Trophoblast cell (in vitro differentiated cells and primary cell): Measurements from ENCODE around the gene TMCO5A. TPM values are rescaled to one million over a fixed set of nuclear protein-coding genes. Genes with fewer than 3 reads are reported as not detected.

Experiments
- DNase-seq, 2 donors: peaks; one replicate each; pipeline ENCODE4 v3.0.0-alpha.2; 2016
- H2AFZ ChIP-seq: 2 replicates; pipeline ENCODE4 v1.6.1; 2013; ENCODE audit warnings: low read length, moderate library complexity, mild to moderate bottlenecking; ENCODE audit not compliant: insufficient read depth, poor library complexity
- H2AK5ac ChIP-seq: 2 replicates; pipeline ENCODE4 v1.6.1; 2013; ENCODE audit warnings: mild to moderate bottlenecking, low read length
- H2BK120ac ChIP-seq: 2 replicates; pipeline ENCODE4 v1.6.1; 2013; ENCODE audit warnings: low read length, mild to moderate bottlenecking, moderate library complexity; ENCODE audit not compliant: insufficient read depth, poor library complexity
- H2BK12ac ChIP-seq: 2 replicates; pipeline ENCODE4 v1.6.1; 2013; ENCODE audit warnings: mild to moderate bottlenecking, low read length, moderate library complexity
- H2BK5ac ChIP-seq: 2 replicates; pipeline ENCODE4 v1.6.1; 2013; ENCODE audit warnings: low read length, low read depth, moderate library complexity, mild to moderate bottlenecking; ENCODE audit not compliant: poor library complexity
- H3K14ac ChIP-seq: 2 replicates; pipeline ENCODE4 v1.6.1; 2013; ENCODE audit warnings: mild to moderate bottlenecking, low read length
- H3K18ac ChIP-seq: 2 replicates; pipeline ENCODE4 v1.6.1; 2013; ENCODE audit warnings: mild to moderate bottlenecking, low read length
- H3K23ac ChIP-seq: 2 replicates; pipeline ENCODE4 v1.6.1; 2013; ENCODE audit warnings: low read length
- H3K27ac ChIP-seq: 2 replicates; pipeline ENCODE4 v1.5.1; 2013; ENCODE audit warnings: low read depth, mild to moderate bottlenecking, inconsistent platforms, low read length, moderate library complexity
- H3K27me3 ChIP-seq: 2 replicates; pipeline ENCODE4 v1.6.1; 2013; ENCODE audit warnings: inconsistent platforms, mild to moderate bottlenecking, low read length, moderate library complexity; ENCODE audit not compliant: insufficient read depth
- H3K36me3 ChIP-seq, 2 experiments: 1 replicate in 1 of 2; 2 replicates in 1 of 2; pipeline ENCODE4 v1.6.1; 2013; ENCODE audit warnings: low read length in 2 of 2, mild to moderate bottlenecking in 2 of 2, moderate library complexity in 1 of 2; ENCODE audit not compliant: insufficient read depth in 2 of 2, control insufficient read depth in 1 of 2
- H3K4ac ChIP-seq: 2 replicates; pipeline ENCODE4 v1.6.1; 2013; ENCODE audit warnings: low read depth, mild to moderate bottlenecking, low read length, moderate library complexity
- H3K4me1 ChIP-seq, 2 experiments: 1 replicate in 1 of 2; 2 replicates in 1 of 2; pipeline ENCODE4 v1.6.1; 2013; ENCODE audit warnings: low read length in 2 of 2, mild to moderate bottlenecking in 2 of 2, moderate library complexity in 1 of 2; ENCODE audit not compliant: insufficient read depth in 2 of 2, control insufficient read depth in 1 of 2
- H3K4me2 ChIP-seq: 2 replicates; pipeline ENCODE4 v1.6.1; 2013; ENCODE audit warnings: inconsistent platforms, mild to moderate bottlenecking, low read length, moderate library complexity
- H3K4me3 ChIP-seq: 2 replicates; pipeline ENCODE4 v1.5.1; 2013; ENCODE audit warnings: mild to moderate bottlenecking, low read depth, low read length, inconsistent platforms
- H3K79me1 ChIP-seq: one replicate; pipeline ENCODE4 v1.6.1; 2013; ENCODE audit warnings: low read length
- H3K79me2 ChIP-seq: 2 replicates; pipeline ENCODE4 v1.6.1; 2013; ENCODE audit warnings: low read length, mild to moderate bottlenecking; ENCODE audit not compliant: control insufficient read depth, insufficient read depth, poor library complexity
- H3K9ac ChIP-seq: 2 replicates; pipeline ENCODE4 v1.6.1; 2013; ENCODE audit warnings: mild to moderate bottlenecking, low read length
- H3K9me3 ChIP-seq: 2 replicates; pipeline ENCODE4 v1.6.1; 2013; ENCODE audit warnings: low read depth, mild to moderate bottlenecking, control low read depth, inconsistent platforms, low read length; ENCODE audit not compliant: insufficient read depth
- H4K12ac ChIP-seq: 2 replicates; pipeline ENCODE4 v1.6.1; 2013; ENCODE audit warnings: low read depth, mild to moderate bottlenecking, low read length, moderate library complexity
- H4K8ac ChIP-seq: 2 replicates; pipeline ENCODE4 v1.6.1; 2013; ENCODE audit warnings: low read depth, mild to moderate bottlenecking, low read length, moderate library complexity
- H4K91ac ChIP-seq: one replicate; pipeline ENCODE4 v1.6.1; 2013; ENCODE audit warnings: low read depth, mild to moderate bottlenecking, low read length, moderate library complexity
- WGBS: extraction: QIAGEN DNeasy Blood & Tissue Kit; methylation state at CpG from one replicate; pipeline ENCODE4 v1.1.7; 2013; ENCODE audit warnings: missing lambda C conversion rate; ENCODE audit not compliant: insufficient read length, insufficient coverage; ENCODE audit errors: extremely low coverage; 5-methylcytosine and 5-hydroxymethylcytosine counted together
- polyA plus RNA-seq: library from polyadenylated mRNA; stranded (reverse); fragments of 200-250 nt; gene quantifications from 2 replicates; pipeline ENCODE4 v1.2.3, GENCODE V29; 2013

TMCO5A gene
- polyA plus RNA-seq, result not detected in 2 replicates

GRCh38 chr15:37934340-37934739 is at the start of gene TMCO5A:
Gene TMCO5A (plus strand): TSS chr15:37934640. CDS start chr15:37936324, 1,684 bp downstream.
- no CpG with 5 or more reads among the region's 1 CpG for WGBS
- Histone ChIP-seq H3K4ac (no peak within 1 kb of the TSS), H2BK120ac (no peak within 1 kb of the TSS), H4K12ac (no peak within 1 kb of the TSS), H3K27me3 (no peaks in the 10 kb centered on the region), H3K4me2 (no peak within 1 kb of the TSS), H3K18ac (no peak within 1 kb of the TSS), H2BK12ac (no peak within 1 kb of the TSS), H3K9me3 (no peaks in the 10 kb centered on the region), H3K79me2 (no peaks in the 10 kb centered on the region), H3K14ac (no peak within 1 kb of the TSS), H3K23ac (no peak within 1 kb of the TSS), H3K79me1 (no peaks in the 10 kb centered on the region), H4K91ac (no peak within 1 kb of the TSS), H3K27ac (no peak within 1 kb of the TSS), H3K4me1 (no peaks in the 10 kb centered on the region), H3K9ac (no peak within 1 kb of the TSS), H4K8ac (no peak within 1 kb of the TSS), H2AFZ (no peak within 1 kb of the TSS), H3K4me3 (no peak within 1 kb of the TSS), H2AK5ac (no peak within 1 kb of the TSS), H2BK5ac (no peak within 1 kb of the TSS), H3K36me3 (no peaks in the 10 kb centered on the region)
- no peak for DNase-seq

- Histone ChIP-seq H3K4ac (no peak overlapping the region), H3K18ac (no peak overlapping the region), H3K36me3 (no peaks in the 10 kb centered on the region), H2BK12ac (no peak overlapping the region), H3K79me1 (no peaks in the 10 kb centered on the region), H2AFZ (no peak overlapping the region), H3K27me3 (no peaks in the 10 kb centered on the region), H3K27ac (no peak overlapping the region), H2BK120ac (no peak overlapping the region), H3K14ac (no peak overlapping the region), H3K9ac (no peak overlapping the region), H3K4me3 (no peak overlapping the region), H4K8ac (no peak overlapping the region), H3K4me2 (no peak overlapping the region), H3K23ac (no peak overlapping the region), H4K91ac (no peak overlapping the region), H4K12ac (no peak overlapping the region), H3K9me3 (no peaks in the 10 kb centered on the region), H3K79me2 (no peaks in the 10 kb centered on the region), H3K4me1 (no peaks in the 10 kb centered on the region), H2AK5ac (no peak overlapping the region), H2BK5ac (no peak overlapping the region)
- DNase-seq, result no peak
Measured at GRCh38 chr15:37885651-37886050, 48.8 kb upstream of the TMCO5A start.

- no CpG with 5 or more reads among the region's 4 CpGs for WGBS
- Histone ChIP-seq H3K4me3 (no peak overlapping the region), H3K79me1 (no peaks in the 10 kb centered on the region), H3K4me2 (no peak overlapping the region), H2AFZ (no peak overlapping the region), H3K18ac (no peak overlapping the region), H3K9me3 (no peaks in the 10 kb centered on the region), H3K79me2 (no peaks in the 10 kb centered on the region), H3K14ac (no peak overlapping the region), H4K91ac (no peak overlapping the region), H2AK5ac (no peak overlapping the region), H4K12ac (no peak overlapping the region), H3K36me3 (no peaks in the 10 kb centered on the region), H3K27me3 (no peaks in the 10 kb centered on the region), H3K9ac (no peak overlapping the region), H3K4me1 (no peaks in the 10 kb centered on the region), H2BK12ac (no peak overlapping the region), H3K23ac (no peak overlapping the region), H2BK5ac (no peak overlapping the region), H2BK120ac (no peak overlapping the region), H4K8ac (no peak overlapping the region), H3K27ac (no peak overlapping the region), H3K4ac (no peak overlapping the region)
- DNase-seq, result no peak
Measured at GRCh38 chr15:37888356-37888755, 46.1 kb upstream of the TMCO5A start.

GRCh38 chr15:37891766-37892368 is 42.6 kb upstream of the TMCO5A start:
- no peaks in the 10 kb centered on the region for H3K27me3 ChIP-seq
- H3K36me3 ChIP-seq, result no peaks in the 10 kb centered on the region
- no peaks in the 10 kb centered on the region for H3K79me2 ChIP-seq
- DNase-seq, result peak; percentile 3 to 69
- no peaks in the 10 kb centered on the region for H3K79me1 ChIP-seq
- no peak overlapping the region for H3K4me3 ChIP-seq
- no peak overlapping the region for H3K9ac ChIP-seq
- H3K23ac ChIP-seq, result no peak overlapping the region
- H3K14ac ChIP-seq, result no peak overlapping the region
- H2AK5ac ChIP-seq, result no peak overlapping the region
- H2BK5ac ChIP-seq, result no peak overlapping the region
- no peaks in the 10 kb centered on the region for H3K4me1 ChIP-seq
- no peak overlapping the region for H2AFZ ChIP-seq
- no peak overlapping the region for H2BK120ac ChIP-seq
- no peak overlapping the region for H4K91ac ChIP-seq
- no peaks in the 10 kb centered on the region for H3K9me3 ChIP-seq
- no peak overlapping the region for H3K18ac ChIP-seq
- no peak overlapping the region for H3K4me2 ChIP-seq
- no peak overlapping the region for H4K8ac ChIP-seq
- H4K12ac ChIP-seq, result no peak overlapping the region
- no peak overlapping the region for H3K27ac ChIP-seq
- no CpG with 5 or more reads among the region's 4 CpGs for WGBS
- H3K4ac ChIP-seq, result no peak overlapping the region
- no peak overlapping the region for H2BK12ac ChIP-seq
